ENCODE results near the gene PLXNB3.

GRCh38 chrX:153727123-153727931 is 36.7 kb upstream of the PLXNB3 start:
- TF ChIP-seq CTCF (IDR thresholded peaks at IDR 0.05) = no peak
- no peak for TF ChIP-seq POLR2A (IDR thresholded peaks at IDR 0.05)

All from adrenal gland (tissue), 5 donors.